ENCODE data around the gene DCC.

DCC gene

DNA sequence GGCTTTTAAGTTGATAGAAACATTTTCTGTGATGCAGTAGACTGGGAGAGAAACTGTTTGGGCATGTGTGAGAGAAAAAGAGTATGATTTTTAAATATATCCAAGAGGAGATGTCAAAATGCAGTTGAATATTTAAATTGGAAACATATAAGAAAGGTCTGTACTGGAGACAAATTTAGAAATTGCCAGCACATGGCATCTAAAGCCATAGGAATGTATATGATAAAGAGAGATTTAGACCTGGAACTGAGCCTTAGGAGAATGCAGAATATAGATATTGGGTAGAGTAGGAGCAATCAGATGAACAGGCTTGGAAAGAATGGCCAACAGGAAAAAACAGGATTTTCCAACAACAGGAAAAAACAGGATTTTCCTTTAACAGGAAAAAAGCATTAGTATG lies 1203.7 kb downstream of the DCC start:
- no peak for DNase-seq

DNA sequence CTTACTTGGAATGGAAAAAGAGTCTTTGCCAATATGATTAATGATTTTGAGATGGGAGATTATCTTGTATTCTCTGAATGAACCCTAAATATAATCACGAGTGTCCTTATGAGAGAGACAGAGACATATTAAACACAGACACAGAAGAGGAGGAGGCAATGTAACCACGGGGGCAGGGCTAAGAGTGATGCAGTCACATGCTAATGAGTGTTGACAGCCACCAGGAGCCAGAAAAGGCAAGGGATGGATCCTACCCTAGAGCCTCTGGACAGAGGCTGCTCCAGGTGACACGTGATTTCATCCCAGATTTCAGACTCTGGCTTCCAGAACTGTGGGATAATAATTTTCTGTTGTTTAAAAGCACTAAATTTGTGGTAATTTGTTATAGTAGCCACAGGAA lies 1204.9 kb downstream of the DCC start:
- no peak for DNase-seq

DNA sequence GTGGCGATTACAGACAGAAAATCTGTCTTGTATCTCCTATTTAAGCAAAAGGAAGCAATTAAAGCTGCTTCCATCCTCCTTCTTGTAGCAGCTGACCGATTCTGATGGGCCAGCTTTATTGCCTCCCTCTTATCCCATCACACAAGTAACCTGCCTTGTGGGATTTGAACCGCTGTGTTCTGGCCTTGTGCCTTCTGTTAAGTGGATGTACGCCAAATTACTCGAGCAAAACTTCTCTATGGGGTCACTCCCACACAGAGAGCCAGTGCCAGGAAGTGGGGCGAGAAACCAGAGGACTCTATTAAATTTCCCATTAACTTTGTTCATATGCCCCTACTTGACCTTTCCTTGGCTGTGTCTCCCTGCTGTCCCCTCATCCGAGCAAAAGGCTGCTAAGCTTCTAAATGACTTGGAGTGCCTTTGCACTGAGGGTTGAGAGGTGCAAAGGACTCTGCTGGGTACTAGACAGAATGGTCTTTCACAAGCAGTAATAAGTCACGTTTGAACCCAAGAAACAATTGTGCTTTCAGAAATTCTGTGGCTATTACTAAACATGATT lies 1212.0 kb downstream of the DCC start:
- no peak for DNase-seq

DNA sequence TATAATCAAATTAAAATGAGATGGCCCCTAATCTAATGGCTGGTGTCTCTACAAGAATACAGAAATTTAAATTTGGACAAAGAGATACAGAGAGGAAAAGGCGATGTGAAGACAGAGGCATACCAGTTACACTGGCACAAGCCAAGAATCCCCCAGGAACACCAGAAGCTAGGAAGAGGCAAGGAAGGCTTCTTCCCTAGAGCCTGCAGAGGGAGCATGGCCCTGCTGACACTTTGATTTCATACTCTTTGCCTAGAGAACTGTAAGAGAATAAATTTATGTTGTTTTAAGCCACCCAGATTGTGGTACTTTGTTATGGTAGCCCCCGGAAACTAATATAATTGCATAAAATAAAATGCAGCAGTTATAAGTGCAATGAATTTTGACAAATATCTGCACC lies 1213.0 kb downstream of the DCC start:
- no peak for DNase-seq

DNA sequence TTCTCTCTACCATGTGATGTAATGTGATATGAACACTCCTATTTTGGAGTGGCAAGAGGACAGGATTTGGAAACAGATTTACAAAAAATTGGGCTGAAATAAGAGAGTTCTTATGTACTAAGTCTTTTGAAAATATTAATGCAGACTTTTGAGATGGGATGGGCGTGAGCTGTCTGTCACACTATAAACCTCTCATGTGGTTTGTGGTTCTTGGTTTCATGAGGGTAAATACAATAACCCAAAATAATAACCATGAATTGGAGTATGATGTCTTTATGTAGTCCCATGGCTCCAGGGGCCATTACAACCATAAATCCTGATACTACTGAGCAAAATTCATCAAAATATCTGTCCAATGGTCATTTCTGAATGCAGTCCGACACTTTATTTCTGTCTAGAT lies 1216.5 kb downstream of the DCC start:
- no peak for DNase-seq

DNA sequence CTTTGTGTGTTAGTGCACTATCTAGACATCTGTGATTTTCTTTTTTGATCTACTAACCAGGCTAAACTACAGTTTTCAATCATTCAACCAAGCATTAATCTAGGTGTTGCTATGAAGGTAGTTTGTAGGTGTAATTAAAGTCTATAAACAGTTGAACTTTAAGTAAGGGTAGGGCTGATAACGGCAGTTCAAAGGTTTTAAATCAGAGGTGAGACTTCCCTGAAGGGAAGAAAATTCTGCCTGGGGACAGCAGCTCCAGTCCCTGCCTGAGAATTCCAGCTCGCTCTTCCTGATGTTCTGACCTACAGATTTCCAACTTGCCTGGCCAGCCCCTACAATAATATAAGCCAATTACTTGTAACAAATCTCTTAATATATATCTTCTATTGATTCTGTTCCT lies 1220.5 kb downstream of the DCC start:
- no peak for DNase-seq

DNA sequence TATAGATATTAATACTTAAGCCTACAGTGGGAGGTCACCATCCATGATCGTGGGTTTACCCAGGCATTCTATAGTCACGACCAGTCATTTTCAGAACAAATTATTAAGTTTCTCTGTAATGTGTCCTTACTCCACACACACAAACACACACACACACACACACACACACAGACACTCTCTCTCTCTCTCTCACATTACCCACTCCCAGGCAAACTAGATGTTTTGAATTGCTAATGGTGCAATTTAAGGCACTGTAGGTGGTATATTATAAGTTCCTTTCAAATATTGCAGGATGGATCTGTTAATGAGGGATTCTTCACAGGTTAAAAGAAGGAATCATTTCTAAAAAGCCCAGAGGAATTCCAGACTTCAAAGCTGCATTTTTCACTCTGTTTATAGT lies 1226.6 kb downstream of the DCC start:
- DNase-seq = no peak

DNA sequence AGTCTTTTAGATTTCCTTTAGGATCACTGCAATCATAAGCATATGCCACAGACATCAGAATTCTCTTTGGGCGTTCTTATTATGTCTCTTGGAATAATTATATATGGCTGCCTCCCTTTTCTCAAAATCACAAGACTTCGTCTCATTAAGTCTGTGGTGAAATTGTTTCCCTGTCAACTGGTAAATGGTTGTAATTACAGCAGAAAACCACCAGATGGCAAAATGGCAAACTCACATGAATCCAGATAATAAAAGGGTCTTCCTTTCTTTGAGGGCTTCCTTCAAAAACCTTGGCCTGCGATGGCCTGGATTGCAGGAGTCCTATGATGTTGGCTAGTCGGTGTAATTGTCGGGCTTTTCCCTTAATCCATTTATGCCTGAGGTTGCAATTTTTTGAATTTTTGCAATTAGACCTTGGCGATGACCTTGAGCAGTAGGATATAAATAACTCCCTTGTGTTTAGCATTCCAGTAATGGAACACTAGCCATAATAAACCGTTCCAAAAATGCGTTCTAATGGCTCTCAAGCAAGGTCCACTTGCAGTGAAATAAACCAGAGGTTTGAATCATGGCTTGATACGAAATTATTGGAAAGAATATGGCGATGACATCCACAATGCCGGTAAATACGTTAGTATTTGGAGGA lies 1228.1 kb downstream of the DCC start:
- no peak for DNase-seq

Measured in GOT3 (cell line).